GM12878 (cell line): ENCODE measurements around the gene TFAM. TPM values are rescaled to one million over a fixed set of nuclear protein-coding genes. Genes with fewer than 3 reads are reported as not detected.

Source experiments
- ATAC-seq: fragments of 200-7000 bp; cut with Tn5 transposase; 3 replicates; pipeline ENCODE4 v1.9.1; 2020; ENCODE audit warnings: mild to moderate bottlenecking, moderate library complexity
- BruUV-seq: library from RNA; stranded (reverse); fragments of 400-500 nt; replicated peaks from 2 replicates; lab custom pipeline; 2021; lab: Mats Ljungman, UMichigan
- CTCF ChIA-PET: fragments of 300-600 bp; sonication (Branson Sonifier 250); formaldehyde crosslinking; extraction: SDS; loops from one replicate; lab custom pipeline; 2021; ENCODE audit warnings: inconsistent platforms; lab: Yijun Ruan, JAX
- POLR2A ChIA-PET: fragments of 350-600 bp; formaldehyde crosslinking; extraction: SDS; loops from one replicate; lab custom pipeline; 2021; ENCODE audit warnings: inconsistent platforms; lab: Charles Lee
- RAD21 ChIA-PET: fragments of 300-600 bp; sonication (Branson Sonifier 250); formaldehyde crosslinking; loops from one replicate; lab custom pipeline; 2023; ENCODE audit warnings: antibody characterized with exemption; ENCODE audit not compliant: unreplicated experiment; lab: Charles Lee
- SMC1A ChIA-PET: fragments of 300-600 bp; sonication (Branson Sonifier 250); formaldehyde crosslinking; loops from one replicate; lab custom pipeline; 2023; ENCODE audit not compliant: unreplicated experiment, uncharacterized antibody; lab: Charles Lee
- DNase-seq: peaks from one replicate; pipeline ENCODE4 v3.0.0-alpha.2; 2011; ENCODE audit warnings: low read depth, low spot score
- FAIRE-seq: peaks from 3 replicates; lab custom pipeline; 2011; peaks lifted over from hg19 to GRCh38; lab: Jason Lieb, UNC
- H2AFZ ChIP-seq: 2 replicates; pipeline ENCODE4 v1.6.0; 2011; ENCODE audit warnings: low read depth, low read length, control low read depth; ENCODE audit not compliant: control insufficient read depth
- H3K27ac ChIP-seq: 2 replicates; pipeline ENCODE4 v1.5.1; 2011; ENCODE audit warnings: control low read depth; ENCODE audit not compliant: control insufficient read depth, insufficient read depth
- H3K27me3 ChIP-seq, 2 experiments: replicated peaks in 1 of 2; 2 replicates each; pipeline versions ENCODE4 v1.6.0 to v1.6.1; 2011; ENCODE audit warnings: low read length in 1 of 2; ENCODE audit not compliant: control insufficient read depth in 2 of 2, insufficient read depth in 2 of 2
- H3K36me3 ChIP-seq, 2 experiments: 2 replicates each; pipeline ENCODE4 v1.5.1; 2011; ENCODE audit warnings: low read length in 1 of 2; ENCODE audit not compliant: control insufficient read depth in 2 of 2, insufficient read depth in 2 of 2
- H3K4me1 ChIP-seq: 2 replicates; pipeline ENCODE4 v1.6.1; 2011; ENCODE audit warnings: mild to moderate bottlenecking, low read length, moderate library complexity, mixed read lengths; ENCODE audit not compliant: control insufficient read depth, insufficient read depth
- H3K4me2 ChIP-seq: 2 replicates; pipeline ENCODE4 v1.6.0; 2011; ENCODE audit warnings: control low read depth; ENCODE audit not compliant: control insufficient read depth, insufficient read depth
- H3K4me3 ChIP-seq: fragments of 200-600 bp; sonication (generic); 2 replicates; pipeline ENCODE4 v1.5.1; 2016
- H3K79me2 ChIP-seq: 2 replicates; pipeline ENCODE4 v1.6.0; 2011; ENCODE audit warnings: low read length; ENCODE audit not compliant: control insufficient read depth, insufficient read depth
- H3K9ac ChIP-seq: 2 replicates; pipeline ENCODE4 v1.8.0; 2011; ENCODE audit warnings: low read length, control low read depth, mixed read lengths; ENCODE audit not compliant: control insufficient read depth, insufficient read depth
- H3K9me3 ChIP-seq: replicated peaks from 3 replicates; pipeline ENCODE4 v1.5.1; 2011; ENCODE audit warnings: mild to moderate bottlenecking, low read length; ENCODE audit not compliant: control insufficient read depth, insufficient read depth
- H4K20me1 ChIP-seq: 2 replicates; pipeline ENCODE4 v1.6.0; 2011; ENCODE audit not compliant: control insufficient read depth, insufficient read depth
- IRF3 ChIP-seq: fragments of 450-650 bp; IDR thresholded peaks from 2 replicates; pipeline ENCODE4 v1.6.1; 2014; ENCODE audit warnings: mild to moderate bottlenecking
- MYB ChIP-seq: fragments of 150-350 bp; IDR thresholded peaks from 2 replicates; pipeline ENCODE4 v1.6.1; 2014; ENCODE audit warnings: mild to moderate bottlenecking, low read depth, low read length, borderline replicate concordance
- NR2C1 ChIP-seq: fragments of 450-650 bp; IDR thresholded peaks from 2 replicates; pipeline ENCODE4 v1.6.1; 2017; ENCODE audit warnings: antibody characterized with exemption, mild to moderate bottlenecking, moderate library complexity
- PKNOX1 ChIP-seq: fragments of 450-650 bp; IDR thresholded peaks from 2 replicates; pipeline ENCODE4 v1.6.1; 2016; ENCODE audit warnings: mild to moderate bottlenecking
- RCOR1 ChIP-seq: conservative IDR thresholded peaks from 2 replicates; pipeline ENCODE4 v1.6.1; 2012; ENCODE audit warnings: low read depth, low read length, improper control_type of control experiment
- STAT1 ChIP-seq: fragments of 450-650 bp; conservative IDR thresholded peaks from 2 replicates; pipeline ENCODE4 v1.6.1; 2014; ENCODE audit warnings: antibody characterized with exemption, mild to moderate bottlenecking
- WRNIP1 ChIP-seq: IDR thresholded peaks from 2 replicates; pipeline ENCODE4 v1.6.1; 2011; ENCODE audit warnings: low read depth, low read length, improper control_type of control experiment, borderline replicate concordance
- ZNF622 ChIP-seq: fragments of 450-650 bp; IDR thresholded peaks from 2 replicates; pipeline ENCODE4 v1.6.1; 2017; ENCODE audit warnings: mild to moderate bottlenecking, inconsistent platforms
- WGBS: methylation state at CpG from one replicate; pipeline ENCODE4 v1.1.6; 2016; ENCODE audit warnings: low lambda C conversion rate; ENCODE audit not compliant: insufficient replicate concordance, insufficient coverage; ENCODE audit errors: missing lambda C conversion rate; 5-methylcytosine and 5-hydroxymethylcytosine counted together
- in situ Hi-C: fragments of 300-500 bp; cut with MboI; formaldehyde crosslinking; loops from 9 replicates; pipeline ENCODE4 v1.14.3; 2018; ENCODE audit warnings: mixed read lengths
- intact Hi-C: fragments of 100-400 bp; cut with micrococcal nuclease; formaldehyde crosslinking; loops from one replicate; pipeline ENCODE4 v1.14.2; 2022; ENCODE audit not compliant: unreplicated experiment
- polyA plus RNA-seq, 11 experiments: library from polyadenylated mRNA; depleted of rRNA in 4 of 11; unstranded in 6 of 11; stranded (reverse) in 5 of 11; fragments of >200 nt; fragmentation: Nextera tagmentation in 4 of 11; fragmentation: Illumina TruSeq in 1 of 11; extraction: Ambion mirVana in 4 of 11; extraction: Trizol in 1 of 11; gene quantifications; 1 replicate in 1 of 11; 2 replicates in 10 of 11; pipeline versions ENCODE4 v1.2.1 to v1.2.3, GENCODE V29; 2011 to 2016; ENCODE audit warnings: inconsistent platforms in 2 of 11, missing spikeins in 2 of 11, low read depth in 1 of 11
- total RNA-seq, 4 experiments: library from RNA; depleted of rRNA in 3 of 4; stranded (reverse); fragments of >200 nt in 3 of 4; fragmentation: Illumina TruSeq in 1 of 4; extraction: Trizol in 1 of 4; gene quantifications; 2 replicates each; pipeline versions ENCODE4 v1.2.1 to v1.2.3, GENCODE V29; 2013 to 2021

Gene TFAM
- total and polyA plus RNA-seq, 10 of the 15 experiments (the other 5 are each of a cell fraction or from before 2014, with no cell fraction given): 44.9 to 135 (median 93.3) TPM

GRCh38 chr10:58435297-58435985 lies 50.2 kb downstream of the TFAM start:
- Histone ChIP-seq H3K4me2 (no peak overlapping the region), H3K79me2 (no peaks in the 10 kb centered on the region), H3K9ac (no peak overlapping the region), H2AFZ (no peak overlapping the region), H3K9me3 (no peaks in the 10 kb centered on the region), H4K20me1 (no peaks in the 10 kb centered on the region), H3K4me1 (no peaks in the 10 kb centered on the region), H3K27ac (no peak overlapping the region), H3K27me3 (no peaks in the 10 kb centered on the region), H3K36me3 (no peaks in the 10 kb centered on the region), H3K4me3 (no peak overlapping the region)
- no TSS peak for BruUV-seq
- FAIRE-seq (no peak), DNase-seq (no peak), ATAC-seq (no peak)
- 0% methylated on average over 2 of the region's 2 CpGs for WGBS
- CTCF ChIA-PET: no interaction called here
- in situ Hi-C loops: no loop called here
- RAD21 ChIA-PET: no interaction called here
- POLR2A ChIA-PET: no interaction called here
- SMC1A ChIA-PET: interaction anchor here (0.6 kb wide), 1 partner anchor 87 kb away, joined by 3 read pairs; no protein-coding TSS in a partner anchor
- TF ChIP-seq WRNIP1 (no peak), NR2C1 (no peak), STAT1 (no peak), RCOR1 (no peak), MYB (no peak), IRF3 (no peak), ZNF622 (no peak), PKNOX1 (no peak)
- intact Hi-C loops: no loop called here
